ENCODE results near the gene ZNHIT6. TPM values are rescaled to one million over a fixed set of nuclear protein-coding genes. Genes with fewer than 3 reads are reported as not detected.
A peak's percentile ranks its signal among the peaks of the same experiment; 100 is the strongest.

The ZNHIT6 gene
- total and polyA plus RNA-seq, 2 donors (not counting 3 experiments of a cell fraction or from before 2014, with no cell fraction given) = 7.3 to 18.8 TPM

- H3K9ac ChIP-seq (replicated peaks; ENCODE audit: extremely low read depth, insufficient read depth, low read length) = no peak overlapping the region
- CTCF ChIA-PET = interaction anchor here (1.0 to 3.1 kb wide), 7 partner anchors 11 to 737 kb away, joined by 3 to 18 read pairs (median 3); no protein-coding TSS in a partner anchor
- H3K9me1 ChIP-seq (replicated peaks; ENCODE audit: control insufficient read depth, extremely low read depth, insufficient read depth, low read length) = no peaks in the 10 kb centered on the region
- intact Hi-C loops (cut with micrococcal nuclease) = no loop called here
- dilution Hi-C loops (cut with MboI; ENCODE audit: extremely low pct_ligation_motif_present, low sequenced_read_pairs) = loop anchor here (25.0 kb wide), 1 partner anchor 369 kb away; no protein-coding TSS in a partner anchor
- H3K27ac ChIP-seq (ENCODE audit: insufficient read depth, low read depth, low read length) = no peak overlapping the region
- TF ChIP-seq FOS (IDR thresholded peaks at IDR 0.05; ENCODE audit: borderline replicate concordance, insufficient read depth, low read length) (no peak), MYC (IDR thresholded peaks at IDR 0.05; ENCODE audit: low read depth, low read length) (no peak), MAX (IDR thresholded peaks at IDR 0.05; ENCODE audit: insufficient read depth, insufficient read length) (no peak), POLR2AphosphoS5 (IDR thresholded peaks at IDR 0.05; ENCODE audit: insufficient read depth, low read depth, low read length) (no peak), JUN (IDR thresholded peaks at IDR 0.05; ENCODE audit: borderline replicate concordance, insufficient read depth, insufficient read length, low read depth) (no peak), EZH2 (IDR thresholded peaks at IDR 0.05; ENCODE audit: borderline replicate concordance, low read depth, low read length, severe bottlenecking) (no peak), POLR2A (IDR thresholded peaks at IDR 0.05; ENCODE audit: low read depth, low read length) (no peak), GATA2 (IDR thresholded peaks at IDR 0.05; ENCODE audit: insufficient read depth, insufficient read length, low read depth, low read length) (no peak)
- TF ChIP-seq, protein P1, sequence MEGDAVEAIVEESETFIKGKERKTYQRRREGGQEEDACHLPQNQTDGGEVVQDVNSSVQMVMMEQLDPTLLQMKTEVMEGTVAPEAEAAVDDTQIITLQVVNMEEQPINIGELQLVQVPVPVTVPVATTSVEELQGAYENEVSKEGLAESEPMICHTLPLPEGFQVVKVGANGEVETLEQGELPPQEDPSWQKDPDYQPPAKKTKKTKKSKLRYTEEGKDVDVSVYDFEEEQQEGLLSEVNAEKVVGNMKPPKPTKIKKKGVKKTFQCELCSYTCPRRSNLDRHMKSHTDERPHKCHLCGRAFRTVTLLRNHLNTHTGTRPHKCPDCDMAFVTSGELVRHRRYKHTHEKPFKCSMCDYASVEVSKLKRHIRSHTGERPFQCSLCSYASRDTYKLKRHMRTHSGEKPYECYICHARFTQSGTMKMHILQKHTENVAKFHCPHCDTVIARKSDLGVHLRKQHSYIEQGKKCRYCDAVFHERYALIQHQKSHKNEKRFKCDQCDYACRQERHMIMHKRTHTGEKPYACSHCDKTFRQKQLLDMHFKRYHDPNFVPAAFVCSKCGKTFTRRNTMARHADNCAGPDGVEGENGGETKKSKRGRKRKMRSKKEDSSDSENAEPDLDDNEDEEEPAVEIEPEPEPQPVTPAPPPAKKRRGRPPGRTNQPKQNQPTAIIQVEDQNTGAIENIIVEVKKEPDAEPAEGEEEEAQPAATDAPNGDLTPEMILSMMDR (IDR thresholded peaks at IDR 0.05; ENCODE audit: extremely low read depth in 1 of 2, insufficient read depth in 1 of 2, low read depth in 1 of 2, low read length in 2 of 2) = no peak
- no peak overlapping the region for H3K4me3 ChIP-seq (replicated peaks in 1 of 3; ENCODE audit: insufficient read depth in 1 of 3, low read depth in 1 of 3, low read length in 3 of 3)
- no peaks in the 10 kb centered on the region for H4K20me1 ChIP-seq (replicated peaks; ENCODE audit: control insufficient read depth, extremely low read depth, insufficient read depth, low read length)
- peaks cover 2 to 10% of the 10 kb centered on the region in 2 experiments for H3K36me3 ChIP-seq (ENCODE audit: control insufficient read depth in 2 of 2, extremely low read depth in 1 of 2, insufficient read depth in 2 of 2, low read length in 2 of 2)
- H3K79me2 ChIP-seq (ENCODE audit: control insufficient read depth, insufficient read depth, low read length) = peaks cover 3% of the 10 kb centered on the region
- DNase-seq (ENCODE audit: low read depth, low spot score) = peak; percentile 45
- H2AFZ ChIP-seq (ENCODE audit: low read depth, low read length) = no peak overlapping the region
- no TSS peak for BruUV-seq (replicated peaks)
- H3K9me3 ChIP-seq (replicated peaks; ENCODE audit: control insufficient read depth, insufficient read depth, low read length) = no peaks in the 10 kb centered on the region
- POLR2A ChIA-PET = no interaction called here
- FAIRE-seq = no peak
- no peaks in the 10 kb centered on the region for H3K27me3 ChIP-seq (ENCODE audit: control insufficient read depth in 2 of 2, insufficient read depth in 2 of 2, low read length in 2 of 2)
- H3K4me1 ChIP-seq (ENCODE audit: control insufficient read depth, extremely low read depth, insufficient read depth, low read length) = no peaks in the 10 kb centered on the region
- H3K4me2 ChIP-seq (ENCODE audit: insufficient read depth, low read length) = no peak overlapping the region
These were observed 27.1 kb downstream of the ZNHIT6 start for GRCh38 chr1:85681087-85681486.
